SU-DHL-6 (cell line): ENCODE results near the gene CRTC3.

Experiments used
- H2AFZ ChIP-seq: fragments of 200-600 bp; sonication (generic); 2 replicates; pipeline ENCODE4 v1.6.1; 2014; ENCODE audit warnings: low read depth, mild to moderate bottlenecking, moderate library complexity, mixed read lengths, antibody characterized with exemption, low read length; ENCODE audit not compliant: severe bottlenecking
- H3F3A ChIP-seq: fragments of 200-600 bp; shearing (Covaris generic); 2 replicates; pipeline ENCODE4 v1.6.0; 2016; ENCODE audit warnings: antibody characterized with exemption, mild to moderate bottlenecking; ENCODE audit not compliant: insufficient read depth
- H3K27ac ChIP-seq: fragments of 200-600 bp; sonication (generic); 2 replicates; pipeline ENCODE4 v1.5.1; 2016; ENCODE audit warnings: low read depth, mild to moderate bottlenecking, low read length, moderate library complexity, mixed read lengths
- H3K27me3 ChIP-seq: fragments of 200-600 bp; sonication (generic), shearing (Covaris generic); 2 replicates; pipeline ENCODE4 v1.6.0; 2014; ENCODE audit warnings: mild to moderate bottlenecking, low read length
- H3K36me3 ChIP-seq: fragments of 200-600 bp; sonication (generic); 2 replicates; pipeline ENCODE4 v1.6.1; 2014; ENCODE audit warnings: mild to moderate bottlenecking, low read length, mixed read lengths
- H3K4me2 ChIP-seq: fragments of 300-600, 200-600 bp; shearing (Covaris generic), sonication (generic); 2 replicates; pipeline ENCODE4 v1.6.0; 2014; ENCODE audit warnings: low read length, low read depth, mild to moderate bottlenecking; ENCODE audit not compliant: poor library complexity, severe bottlenecking
- H3K4me3 ChIP-seq: fragments of 200-600 bp; sonication (generic); 2 replicates; pipeline ENCODE4 v1.5.1; 2014; ENCODE audit warnings: antibody characterized with exemption, low read length, mild to moderate bottlenecking, mixed read lengths; ENCODE audit not compliant: insufficient read depth, poor library complexity, severe bottlenecking
- H3K79me2 ChIP-seq: fragments of 200-600 bp; sonication (generic); 2 replicates; pipeline ENCODE4 v1.6.1; 2014; ENCODE audit warnings: mild to moderate bottlenecking, low read length, moderate library complexity; ENCODE audit not compliant: insufficient read depth
- H3K9ac ChIP-seq: fragments of 200-600 bp; sonication (generic); 2 replicates; pipeline ENCODE4 v1.7.0; 2014; ENCODE audit warnings: mild to moderate bottlenecking, low read length
- H3K9me2 ChIP-seq: fragments of 200-600 bp; sonication (generic); replicated peaks from 2 replicates; pipeline ENCODE4 v1.6.1; 2014; ENCODE audit warnings: low read length; ENCODE audit not compliant: insufficient read depth
- H3K9me3 ChIP-seq: fragments of 200-600 bp; sonication (generic); 2 replicates; pipeline ENCODE4 v1.6.1; 2014; ENCODE audit warnings: low read length, mixed read lengths; ENCODE audit not compliant: insufficient read depth
- H4K20me1 ChIP-seq: fragments of 200-600 bp; sonication (generic); 2 replicates; pipeline ENCODE4 v1.6.1; 2014; ENCODE audit warnings: low read depth, mild to moderate bottlenecking, antibody characterized with exemption, low read length, moderate library complexity, mixed read lengths
- CTCF ChIP-seq: fragments of 200-600 bp; sonication (generic); IDR thresholded peaks from one replicate; pipeline ENCODE4 v1.5.1; 2017; ENCODE audit warnings: antibody characterized with exemption, mild to moderate bottlenecking, low read length, moderate library complexity; ENCODE audit not compliant: insufficient read depth, poor library complexity, severe bottlenecking
- EZH2phosphoT487 ChIP-seq: fragments of 200-600 bp; sonication (generic), shearing (Covaris generic); conservative IDR thresholded peaks from 2 replicates; pipeline ENCODE4 v1.6.1; 2018; ENCODE audit warnings: mild to moderate bottlenecking, antibody characterized with exemption, low read length, moderate library complexity, mixed read lengths

Gene CRTC3

GRCh38 chr15:90483012-90483307 is 46.8 kb upstream of the CRTC3 start:
- Histone ChIP-seq H3K9me3 (no peaks in the 10 kb centered on the region), H3K27ac (no peak overlapping the region), H3K4me2 (no peak overlapping the region), H3K9ac (no peak overlapping the region), H3K9me2 (no peaks in the 10 kb centered on the region), H4K20me1 (no peaks in the 10 kb centered on the region), H3K4me3 (no peak overlapping the region), H3K79me2 (no peaks in the 10 kb centered on the region), H3F3A (no peaks in the 10 kb centered on the region), H3K36me3 (peaks cover 23% of the 10 kb centered on the region), H3K27me3 (no peaks in the 10 kb centered on the region), H2AFZ (no peak overlapping the region)
- TF ChIP-seq EZH2phosphoT487 (no peak), CTCF (no peak)

GRCh38 chr15:90483637-90484036 is 46.1 kb upstream of the CRTC3 start:
- H4K20me1 ChIP-seq, result no peaks in the 10 kb centered on the region
- no peak overlapping the region for H3K4me2 ChIP-seq
- no peak overlapping the region for H3K27ac ChIP-seq
- no peaks in the 10 kb centered on the region for H3K27me3 ChIP-seq
- H3K36me3 ChIP-seq, result peaks cover 23% of the 10 kb centered on the region
- no peaks in the 10 kb centered on the region for H3K9me3 ChIP-seq
- H3F3A ChIP-seq, result no peaks in the 10 kb centered on the region
- H3K79me2 ChIP-seq, result no peaks in the 10 kb centered on the region
- TF ChIP-seq CTCF (no peak), EZH2phosphoT487 (no peak)
- H2AFZ ChIP-seq, result no peak overlapping the region
- H3K9me2 ChIP-seq, result no peaks in the 10 kb centered on the region
- H3K4me3 ChIP-seq, result no peak overlapping the region
- H3K9ac ChIP-seq, result no peak overlapping the region

- Histone ChIP-seq H3K9me2 (no peaks in the 10 kb centered on the region), H3K9ac (no peak overlapping the region), H2AFZ (no peak overlapping the region), H3K9me3 (no peaks in the 10 kb centered on the region), H3K4me3 (no peak overlapping the region), H4K20me1 (no peaks in the 10 kb centered on the region), H3K27me3 (no peaks in the 10 kb centered on the region), H3K79me2 (no peaks in the 10 kb centered on the region), H3K27ac (no peak overlapping the region), H3K4me2 (no peak overlapping the region), H3K36me3 (peaks cover 31% of the 10 kb centered on the region), H3F3A (no peaks in the 10 kb centered on the region)
- TF ChIP-seq EZH2phosphoT487 (no peak), CTCF (no peak)
Measured at GRCh38 chr15:90487186-90487585, 42.5 kb upstream of the CRTC3 start.

GRCh38 chr15:90489514-90489913 is 40.2 kb upstream of the CRTC3 start:
- no peak overlapping the region for H3K4me2 ChIP-seq
- no peak overlapping the region for H3K27ac ChIP-seq
- no peaks in the 10 kb centered on the region for H3K79me2 ChIP-seq
- H3K9ac ChIP-seq, result no peak overlapping the region
- 0 out of 2 replicates have a peak, but pooled peaks cover 1% of the 10 kb centered on the region for H3F3A ChIP-seq
- no peaks in the 10 kb centered on the region for H3K9me3 ChIP-seq
- no peaks in the 10 kb centered on the region for H4K20me1 ChIP-seq
- H3K4me3 ChIP-seq, result no peak overlapping the region
- H3K27me3 ChIP-seq, result no peaks in the 10 kb centered on the region
- H2AFZ ChIP-seq, result no peak overlapping the region
- H3K36me3 ChIP-seq, result peaks cover 27% of the 10 kb centered on the region
- TF ChIP-seq CTCF (no peak), EZH2phosphoT487 (no peak)
- H3K9me2 ChIP-seq, result no peaks in the 10 kb centered on the region
